Measurements from ENCODE around the gene HMGB3. TPM values are rescaled to one million over a fixed set of nuclear protein-coding genes. Genes with fewer than 3 reads are reported as not detected.

Gene HMGB3
- total and polyA plus RNA-seq, 4 donors, result 9.2 to 46.7 (median 13.2) TPM

GRCh38 chrX:150972450-150972849, 10.7 kb upstream of the HMGB3 start (continued):
- TF ChIP-seq ZBTB33 (IDR thresholded peaks at IDR 0.05) (no peak), RXRA (IDR thresholded peaks at IDR 0.05) (no peak), HNF4A (conservative IDR thresholded peaks at IDR 0.05) (no peak), JUND (IDR thresholded peaks at IDR 0.05) (no peak), FOXA1 (IDR thresholded peaks at IDR 0.05) (no peak), EGR1 (IDR thresholded peaks at IDR 0.05; ENCODE audit: low read depth in 2 of 2) (no peak), YY1 (IDR thresholded peaks at IDR 0.05) (no peak)

- TF ChIP-seq SP1 (IDR thresholded peaks at IDR 0.05), result no peak
- no peak for TF ChIP-seq FOXA2 (IDR thresholded peaks at IDR 0.05)
- no peak for TF ChIP-seq RAD21 (IDR thresholded peaks at IDR 0.05)
- no peak for TF ChIP-seq CTCF (IDR thresholded peaks at IDR 0.05; ENCODE audit: low read depth, low read length, missing input control)
- no peak for TF ChIP-seq ATF3 (IDR thresholded peaks at IDR 0.05)
- no peak for TF ChIP-seq JUND (IDR thresholded peaks at IDR 0.05)
- TF ChIP-seq MAX (IDR thresholded peaks at IDR 0.05), result no peak
- no peak for TF ChIP-seq FOXA1 (IDR thresholded peaks at IDR 0.05)
- no peak for TF ChIP-seq HNF4A (conservative IDR thresholded peaks at IDR 0.05)
- no peak for TF ChIP-seq HNF4G (IDR thresholded peaks at IDR 0.05)
- no peak for TF ChIP-seq EGR1 (IDR thresholded peaks at IDR 0.05; ENCODE audit: low read depth in 2 of 2)
- no peak for TF ChIP-seq YY1 (IDR thresholded peaks at IDR 0.05)
- no peak for DNase-seq (ENCODE audit: low spot score)
- H3K36me3 ChIP-seq (ENCODE audit: control insufficient read depth in 4 of 4, insufficient read depth in 3 of 4, low read depth in 1 of 4, low read length in 3 of 4), result no peaks in the 10 kb centered on the region
- H3K27me3 ChIP-seq (ENCODE audit: control insufficient read depth in 4 of 4, insufficient read depth in 4 of 4, low read length in 3 of 4), result no peaks in the 10 kb centered on the region
- 57% methylated on average over 33 of the region's 33 CpGs for WGBS
- H3K27ac ChIP-seq (ENCODE audit: low read depth in 1 of 2, low read length in 2 of 2), result no peak overlapping the region
- no peak overlapping the region for H3K9ac ChIP-seq (ENCODE audit: low read depth in 1 of 2, low read length in 2 of 2)
- H3K9me3 ChIP-seq (ENCODE audit: control insufficient read depth in 4 of 4, low read length in 3 of 4), result no peaks in the 10 kb centered on the region
- no peak overlapping the region for H3K4me3 ChIP-seq (ENCODE audit: low read depth in 1 of 3, low read length in 3 of 3)
- no peaks in the 10 kb centered on the region for H3K4me1 ChIP-seq (ENCODE audit: control insufficient read depth in 4 of 4, insufficient read depth in 4 of 4, low read length in 3 of 4)
Observed at GRCh38 chrX:150975655-150976390, 7.3 kb upstream of the HMGB3 start.

- Histone ChIP-seq H3K27me3 (ENCODE audit: control insufficient read depth in 4 of 4, insufficient read depth in 4 of 4, low read length in 3 of 4) (no peaks in the 10 kb centered on the region), H3K36me3 (ENCODE audit: control insufficient read depth in 4 of 4, insufficient read depth in 3 of 4, low read depth in 1 of 4, low read length in 3 of 4) (no peaks in the 10 kb centered on the region), H3K9me3 (ENCODE audit: control insufficient read depth in 4 of 4, low read length in 3 of 4) (no peaks in the 10 kb centered on the region), H3K4me3 (ENCODE audit: low read depth in 1 of 3, low read length in 3 of 3) (no peak overlapping the region), H3K4me1 (ENCODE audit: control insufficient read depth in 4 of 4, insufficient read depth in 4 of 4, low read length in 3 of 4) (peaks cover 0 to 2% (median 0%) of the 10 kb centered on the region in 4 donors), H3K9ac (ENCODE audit: low read depth in 1 of 2, low read length in 2 of 2) (no peak overlapping the region), H3K27ac (ENCODE audit: low read depth in 1 of 2, low read length in 2 of 2) (no peak overlapping the region)
- DNase-seq (ENCODE audit: low spot score), result no peak
- 94% methylated on average over 25 of the region's 25 CpGs for WGBS
- TF ChIP-seq ZBTB33 (IDR thresholded peaks at IDR 0.05), result no peak
- no peak for TF ChIP-seq REST (IDR thresholded peaks at IDR 0.05)
- TF ChIP-seq JUND (IDR thresholded peaks at IDR 0.05), result no peak
- no peak for TF ChIP-seq TAF1 (conservative IDR thresholded peaks at IDR 0.05)
Observed at GRCh38 chrX:150977411-150978162, 5.5 kb upstream of the HMGB3 start.

Measured in liver (tissue), 9 donors.